IMR-90 (cell line): Measurements from ENCODE around the gene PDLIM4. TPM values are rescaled to one million over a fixed set of nuclear protein-coding genes. Genes with fewer than 3 reads are reported as not detected.

Source experiments
- ATAC-seq: fragments of 200-7000 bp; cut with Tn5 transposase; 2 replicates; pipeline ENCODE4 v1.9.1; 2020; ENCODE audit warnings: low read depth, mild to moderate bottlenecking, moderate library complexity
- BruUV-seq: library from RNA; stranded (reverse); fragments of 400-500 nt; replicated peaks from 2 replicates; lab custom pipeline; 2021; lab: Mats Ljungman, UMichigan
- CTCF ChIA-PET: fragments of 300-600 bp; formaldehyde crosslinking; extraction: SDS; loops from one replicate; lab custom pipeline; 2021; ENCODE audit warnings: antibody characterized with exemption; lab: Yijun Ruan, JAX
- POLR2A ChIA-PET: fragments of 300-600 bp; sonication (Branson Sonifier 250); formaldehyde crosslinking; loops from one replicate; lab custom pipeline; 2022; ENCODE audit warnings: antibody characterized with exemption; ENCODE audit not compliant: unreplicated experiment; lab: Charles Lee
- DNase-seq: peaks from one replicate; pipeline ENCODE4 v3.0.0; 2013
- H2AFZ ChIP-seq: replicated peaks from 2 replicates; pipeline ENCODE3; 2013; ENCODE audit warnings: low read length, mild to moderate bottlenecking; ENCODE audit not compliant: poor library complexity
- H2AK5ac ChIP-seq: 2 replicates; pipeline ENCODE4 v1.6.1; 2013; ENCODE audit warnings: low read depth, low read length, inconsistent platforms
- H2AK9ac ChIP-seq: replicated peaks from 2 replicates; pipeline ENCODE3; 2013; ENCODE audit warnings: mild to moderate bottlenecking, low read depth, low read length, moderate library complexity; ENCODE audit not compliant: poor library complexity
- H2BK120ac ChIP-seq: 2 replicates; pipeline ENCODE4 v1.6.1; 2013; ENCODE audit warnings: low read depth, low read length, inconsistent platforms
- H2BK15ac ChIP-seq: 3 replicates; pipeline ENCODE4 v1.6.1; 2013; ENCODE audit warnings: low read depth, low read length, inconsistent platforms
- H2BK20ac ChIP-seq: 2 replicates; pipeline ENCODE4 v1.6.1; 2013; ENCODE audit warnings: low read depth, mild to moderate bottlenecking, inconsistent platforms, low read length, moderate library complexity
- H2BK5ac ChIP-seq: 2 replicates; pipeline ENCODE4 v1.6.1; 2013; ENCODE audit warnings: mild to moderate bottlenecking, low read depth, low read length, inconsistent platforms; ENCODE audit not compliant: poor library complexity, severe bottlenecking
- H3K14ac ChIP-seq: replicated peaks from 2 replicates; pipeline ENCODE4 v1.6.1; 2013; ENCODE audit warnings: low read depth, low read length, inconsistent platforms
- H3K18ac ChIP-seq: 2 replicates; pipeline ENCODE4 v1.6.1; 2013; ENCODE audit warnings: low read depth, low read length, control low read depth
- H3K23ac ChIP-seq: 2 replicates; pipeline ENCODE4 v1.6.1; 2013; ENCODE audit warnings: low read depth, low read length, inconsistent platforms
- H3K27ac ChIP-seq: 2 replicates; pipeline ENCODE4 v1.5.1; 2013; ENCODE audit warnings: mild to moderate bottlenecking, control low read depth, low read length; ENCODE audit not compliant: insufficient read depth
- H3K27me3 ChIP-seq: 2 replicates; pipeline ENCODE4 v1.6.1; 2013; ENCODE audit warnings: low read length; ENCODE audit not compliant: control insufficient read depth, insufficient read depth
- H3K36me3 ChIP-seq: 2 replicates; pipeline ENCODE4 v1.6.1; 2013; ENCODE audit warnings: low read length, mixed read lengths; ENCODE audit not compliant: control insufficient read depth, insufficient read depth
- H3K4ac ChIP-seq: 2 replicates; pipeline ENCODE4 v1.6.1; 2013; ENCODE audit warnings: low read depth, low read length, inconsistent platforms
- H3K4me1 ChIP-seq: 2 replicates; pipeline ENCODE4 v1.6.1; 2013; ENCODE audit warnings: low read length, mixed read lengths; ENCODE audit not compliant: control insufficient read depth, insufficient read depth
- H3K4me2 ChIP-seq: 2 replicates; pipeline ENCODE4 v1.6.1; 2013; ENCODE audit warnings: low read depth, mild to moderate bottlenecking, control low read depth, low read length, moderate library complexity
- H3K4me3 ChIP-seq: 2 replicates; pipeline ENCODE4 v1.5.1; 2013; ENCODE audit warnings: low read depth, mild to moderate bottlenecking, control low read depth, low read length, moderate library complexity; ENCODE audit not compliant: insufficient read depth
- H3K56ac ChIP-seq: 2 replicates; pipeline ENCODE4 v1.6.1; 2013; ENCODE audit warnings: low read length, inconsistent platforms; ENCODE audit not compliant: insufficient read depth; ENCODE audit errors: extremely low read depth
- H3K79me1 ChIP-seq, 2 experiments: 2 replicates each; pipeline ENCODE4 v1.6.1; 2013; ENCODE audit warnings: low read length in 2 of 2, inconsistent platforms in 1 of 2, low read depth in 1 of 2
- H3K9ac ChIP-seq: 2 replicates; pipeline ENCODE4 v1.6.1; 2013; ENCODE audit warnings: low read depth, low read length, control low read depth
- H3K9me1 ChIP-seq: 2 replicates; pipeline ENCODE4 v1.6.1; 2013; ENCODE audit warnings: low read length, inconsistent platforms; ENCODE audit not compliant: insufficient read depth
- H3K9me3 ChIP-seq: 2 replicates; pipeline ENCODE4 v1.6.1; 2013; ENCODE audit warnings: low read length; ENCODE audit not compliant: control insufficient read depth, insufficient read depth
- H4K20me1 ChIP-seq: 2 replicates; pipeline ENCODE4 v1.6.1; 2013; ENCODE audit warnings: low read length, inconsistent platforms; ENCODE audit not compliant: insufficient read depth
- H4K5ac ChIP-seq: 2 replicates; pipeline ENCODE4 v1.6.1; 2013; ENCODE audit warnings: mild to moderate bottlenecking, low read depth, low read length, control low read depth
- H4K8ac ChIP-seq, 2 experiments: 2 replicates each; pipeline ENCODE4 v1.6.1; 2013; ENCODE audit warnings: low read depth in 2 of 2, low read length in 2 of 2, control low read depth in 1 of 2, inconsistent platforms in 1 of 2
- H4K91ac ChIP-seq: 2 replicates; pipeline ENCODE4 v1.6.1; 2013; ENCODE audit warnings: low read depth, low read length, inconsistent platforms; ENCODE audit not compliant: insufficient read depth
- BHLHE40 ChIP-seq: fragments of 150-350 bp; IDR thresholded peaks from 2 replicates; pipeline ENCODE4 v1.6.1; 2016; ENCODE audit warnings: mild to moderate bottlenecking, low read depth, low read length
- MAFK ChIP-seq: IDR thresholded peaks from 2 replicates; pipeline ENCODE4 v1.6.1; 2012; ENCODE audit warnings: low read depth, low read length, improper control_type of control experiment
- MXI1 ChIP-seq: IDR thresholded peaks from 2 replicates; pipeline ENCODE4 v1.6.1; 2012; ENCODE audit warnings: low read depth, mild to moderate bottlenecking, low read length, moderate library complexity, borderline replicate concordance
- NFE2L2 ChIP-seq: fragments of 150-350 bp; IDR thresholded peaks from 2 replicates; pipeline ENCODE4 v1.6.1; 2016; ENCODE audit warnings: low read depth, mild to moderate bottlenecking, low read length
- POLR2A ChIP-seq: IDR thresholded peaks from 2 replicates; pipeline ENCODE4 v1.6.1; 2012; ENCODE audit warnings: mild to moderate bottlenecking, low read depth, low read length
- RAD21 ChIP-seq: IDR thresholded peaks from 2 replicates; pipeline ENCODE4 v1.6.1; 2012; ENCODE audit warnings: low read length, improper control_type of control experiment
- RCOR1 ChIP-seq: IDR thresholded peaks from 2 replicates; pipeline ENCODE4 v1.6.1; 2012; ENCODE audit warnings: mild to moderate bottlenecking, low read length, improper control_type of control experiment; ENCODE audit not compliant: insufficient replicate concordance
- RFX5 ChIP-seq: IDR thresholded peaks from 2 replicates; pipeline ENCODE4 v1.8.0; 2012; ENCODE audit warnings: low read depth, mild to moderate bottlenecking, low read length, moderate library complexity
- SMC3 ChIP-seq: fragments of 150-350 bp; IDR thresholded peaks from 2 replicates; pipeline ENCODE4 v1.6.1; 2016; ENCODE audit warnings: low read depth, mild to moderate bottlenecking, antibody characterized with exemption, low read length, moderate library complexity
- WGBS, 2 experiments: methylation state at CpG; one replicate each; pipeline versions ENCODE4 v1.1.5 to v1.1.7; 2013; ENCODE audit warnings: missing lambda C conversion rate in 2 of 2; ENCODE audit not compliant: insufficient read length in 1 of 2; ENCODE audit errors: extremely low coverage in 2 of 2; 5-methylcytosine and 5-hydroxymethylcytosine counted together
- dilution Hi-C: fragments of 300-500 bp; cut with HindIII; formaldehyde crosslinking; loops from one replicate; pipeline ENCODE4 v1.14.3; 2018; ENCODE audit warnings: low sequenced_read_pairs; ENCODE audit not compliant: unreplicated experiment
- in situ Hi-C: fragments of 300-500 bp; cut with MboI; formaldehyde crosslinking; loops from 3 replicates; pipeline ENCODE4 v1.14.3; 2019; ENCODE audit warnings: low sequenced_read_pairs, inconsistent platforms, mixed read lengths
- intact Hi-C: fragments of 100-400 bp; cut with micrococcal nuclease; formaldehyde crosslinking; loops from 2 replicates; pipeline ENCODE4 v1.10.0; 2022
- polyA plus RNA-seq, 3 experiments: library from polyadenylated mRNA; depleted of rRNA; stranded (reverse); fragments of >200 nt; gene quantifications; 2 replicates each; pipeline ENCODE4 v1.2.3, GENCODE V29; 2012; ENCODE audit warnings: low replicate concordance in 1 of 3
- total RNA-seq: library from RNA; depleted of rRNA; stranded (reverse); fragments of >200 nt; gene quantifications from 2 replicates; pipeline ENCODE4 v1.2.3, GENCODE V29; 2012
- TF ChIP-seq, protein P1 (sequence below): fragments of 150-350 bp; IDR thresholded peaks from 2 replicates; pipeline ENCODE4 v1.6.1; 2016; ENCODE audit warnings: low read depth, mild to moderate bottlenecking, low read length, moderate library complexity, borderline replicate concordance
- TF ChIP-seq, protein P2 (sequence below): conservative IDR thresholded peaks from 2 replicates; pipeline ENCODE4 v1.5.1; 2012; ENCODE audit warnings: mild to moderate bottlenecking, low read depth, low read length, improper control_type of control experiment

Gene PDLIM4
- total and polyA plus RNA-seq, 2 of the 4 experiments (the other 2 are of a cell fraction) = 61.1 to 214 TPM

DNA sequence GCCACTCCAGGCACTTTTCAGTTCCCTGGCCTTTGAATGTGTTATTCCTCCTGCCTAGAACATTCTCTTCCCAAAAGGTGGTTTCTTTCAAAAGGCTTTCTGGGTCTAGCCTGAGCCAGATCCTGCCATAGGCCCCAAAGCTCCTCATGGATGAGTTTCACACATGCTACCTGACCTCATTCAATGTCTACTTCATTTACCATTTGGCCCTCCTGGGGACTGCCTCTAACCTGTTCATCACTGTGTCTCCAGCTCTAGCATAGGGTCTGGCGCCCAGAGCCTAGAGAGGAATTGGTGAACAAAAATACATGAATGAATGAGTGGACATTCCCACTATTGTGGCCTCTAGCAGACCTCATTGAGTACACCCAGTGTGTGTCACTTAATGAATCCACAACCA is 24.4 kb upstream of the PDLIM4 start:
- ATAC-seq = no peak

More for the DNA sequence above, 24.4 kb upstream of the PDLIM4 start:
- Histone ChIP-seq H4K20me1 (no peaks in the 10 kb centered on the region), H3K4me2 (no peak overlapping the region), H3K23ac (no peak overlapping the region), H3K56ac (no peak overlapping the region), H4K8ac (no peak overlapping the region), H3K4me3 (no peak overlapping the region), H2BK120ac (no peak overlapping the region), H3K18ac (no peak overlapping the region), H2BK15ac (no peak overlapping the region), H2BK5ac (no peak overlapping the region), H3K27ac (no peak overlapping the region), H2BK20ac (no peak overlapping the region), H4K5ac (no peak overlapping the region), H2AFZ (no peak overlapping the region), H3K27me3 (no peaks in the 10 kb centered on the region; the same call in 1 of the 2 replicates), H3K9me1 (no peaks in the 10 kb centered on the region; the same call in 1 of the 2 replicates), H3K4me1 (no peaks in the 10 kb centered on the region; the same call in 1 of the 2 replicates), H4K91ac (no peak overlapping the region), H3K4ac (no peak overlapping the region), H2AK5ac (no peak overlapping the region), H3K79me1 (no peaks in the 10 kb centered on the region), H3K9me3 (no peaks in the 10 kb centered on the region), H2AK9ac (no peak overlapping the region), H3K36me3 (no peaks in the 10 kb centered on the region), H3K9ac (no peak overlapping the region), H3K14ac (no peak overlapping the region)
- no CpG with 5 or more reads among the region's 1 CpG for WGBS, 2 experiments
- intact Hi-C loops = no loop called here
- ChIA-PET CTCF (no interaction called here), POLR2A (no interaction called here)
- dilution Hi-C loops = no loop called here
- no peak for DNase-seq
- TF ChIP-seq BHLHE40 = no peak
- TF ChIP-seq RCOR1 = no peak
- TF ChIP-seq RFX5 = no peak
- TF ChIP-seq, protein P1, sequence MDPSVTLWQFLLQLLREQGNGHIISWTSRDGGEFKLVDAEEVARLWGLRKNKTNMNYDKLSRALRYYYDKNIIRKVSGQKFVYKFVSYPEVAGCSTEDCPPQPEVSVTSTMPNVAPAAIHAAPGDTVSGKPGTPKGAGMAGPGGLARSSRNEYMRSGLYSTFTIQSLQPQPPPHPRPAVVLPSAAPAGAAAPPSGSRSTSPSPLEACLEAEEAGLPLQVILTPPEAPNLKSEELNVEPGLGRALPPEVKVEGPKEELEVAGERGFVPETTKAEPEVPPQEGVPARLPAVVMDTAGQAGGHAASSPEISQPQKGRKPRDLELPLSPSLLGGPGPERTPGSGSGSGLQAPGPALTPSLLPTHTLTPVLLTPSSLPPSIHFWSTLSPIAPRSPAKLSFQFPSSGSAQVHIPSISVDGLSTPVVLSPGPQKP = no peak
- TF ChIP-seq MXI1 = no peak
- TF ChIP-seq, protein P2, sequence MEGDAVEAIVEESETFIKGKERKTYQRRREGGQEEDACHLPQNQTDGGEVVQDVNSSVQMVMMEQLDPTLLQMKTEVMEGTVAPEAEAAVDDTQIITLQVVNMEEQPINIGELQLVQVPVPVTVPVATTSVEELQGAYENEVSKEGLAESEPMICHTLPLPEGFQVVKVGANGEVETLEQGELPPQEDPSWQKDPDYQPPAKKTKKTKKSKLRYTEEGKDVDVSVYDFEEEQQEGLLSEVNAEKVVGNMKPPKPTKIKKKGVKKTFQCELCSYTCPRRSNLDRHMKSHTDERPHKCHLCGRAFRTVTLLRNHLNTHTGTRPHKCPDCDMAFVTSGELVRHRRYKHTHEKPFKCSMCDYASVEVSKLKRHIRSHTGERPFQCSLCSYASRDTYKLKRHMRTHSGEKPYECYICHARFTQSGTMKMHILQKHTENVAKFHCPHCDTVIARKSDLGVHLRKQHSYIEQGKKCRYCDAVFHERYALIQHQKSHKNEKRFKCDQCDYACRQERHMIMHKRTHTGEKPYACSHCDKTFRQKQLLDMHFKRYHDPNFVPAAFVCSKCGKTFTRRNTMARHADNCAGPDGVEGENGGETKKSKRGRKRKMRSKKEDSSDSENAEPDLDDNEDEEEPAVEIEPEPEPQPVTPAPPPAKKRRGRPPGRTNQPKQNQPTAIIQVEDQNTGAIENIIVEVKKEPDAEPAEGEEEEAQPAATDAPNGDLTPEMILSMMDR = no peak
- no peak for TF ChIP-seq NFE2L2
- no peak for TF ChIP-seq POLR2A
- TF ChIP-seq RAD21 = no peak
- TF ChIP-seq MAFK = no peak
- TF ChIP-seq SMC3 = no peak
- in situ Hi-C loops = no loop called here
- no TSS peak for BruUV-seq
